CD4-positive, alpha-beta T cell treated with Interferon alpha-2 for 1 hour (primary cell): ENCODE measurements around the gene HTR2A.

ENCODE experiments used
- DNase-seq, 2 donors: peaks; one replicate each; pipeline ENCODE4 v3.0.0-alpha.2; 2020 to 2022

Gene HTR2A

GRCh38 chr13:46804391-46804815, 92.5 kb downstream of the HTR2A start:
- no peak for DNase-seq

- no peak for DNase-seq
These were observed 93.3 kb downstream of the HTR2A start for GRCh38 chr13:46803586-46803985.

- DNase-seq: no peak
These were observed 95.0 kb downstream of the HTR2A start for GRCh38 chr13:46801858-46802257.

GRCh38 chr13:46799139-46799538, 97.7 kb downstream of the HTR2A start:
- DNase-seq: no peak

GRCh38 chr13:46797501-46798237, 99.2 kb downstream of the HTR2A start:
- DNase-seq: no peak

GRCh38 chr13:46796515-46797474, 100.1 kb downstream of the HTR2A start, which contains the start of gene ESD:
TSS of gene ESD (minus strand) at chr13:46797161. CDS start at chr13:46791413, 5,748 bp downstream.
- peak; percentile 87 to 90 for DNase-seq

GRCh38 chr13:46796129-46796514, 100.7 kb downstream of the HTR2A start:
- DNase-seq: no peak

GRCh38 chr13:46795321-46795720, 101.5 kb downstream of the HTR2A start:
- no peak for DNase-seq

- DNase-seq: no peak
These were observed 113.3 kb downstream of the HTR2A start for GRCh38 chr13:46783504-46783903.

- no peak for DNase-seq
These were observed 114.2 kb downstream of the HTR2A start for GRCh38 chr13:46782691-46783090.

GRCh38 chr13:46782066-46782465, 114.8 kb downstream of the HTR2A start:
- DNase-seq: no peak
